Stimulated activated CD8-positive, alpha-beta memory T cell treated with anti-CD3 and anti-CD28 coated beads, Interleukin-4, amount 100 ng/mL, for 24 hours (primary cell): Measurements from ENCODE around the gene BACH2.

Source experiments
- DNase-seq: peaks from one replicate; pipeline ENCODE4 v3.0.0-alpha.2; 2020; ENCODE audit warnings: low read depth

Gene BACH2

GRCh38 chr6:90277302-90278011, 19.2 kb downstream of the BACH2 start:
- DNase-seq, result no peak

GRCh38 chr6:90274451-90275030, 22.1 kb downstream of the BACH2 start:
- peak; percentile 80 for DNase-seq

- DNase-seq, result no peak
Measured at GRCh38 chr6:90273863-90274262, 22.8 kb downstream of the BACH2 start.

GRCh38 chr6:90272895-90273294, 23.7 kb downstream of the BACH2 start:
- DNase-seq, result no peak

- no peak for DNase-seq
Measured at GRCh38 chr6:90271831-90272230, 24.8 kb downstream of the BACH2 start.

GRCh38 chr6:90269334-90269733, 27.3 kb downstream of the BACH2 start:
- DNase-seq, result no peak

- no peak for DNase-seq
Measured at GRCh38 chr6:90268178-90268577, 28.5 kb downstream of the BACH2 start.

- DNase-seq, result no peak
Measured at GRCh38 chr6:90266905-90267621, 29.6 kb downstream of the BACH2 start.

- no peak for DNase-seq
Measured at GRCh38 chr6:90264561-90264960, 32.1 kb downstream of the BACH2 start.

GRCh38 chr6:90263633-90264032, 33.0 kb downstream of the BACH2 start:
- DNase-seq, result no peak

- no peak for DNase-seq
Measured at GRCh38 chr6:90261801-90262200, 34.8 kb downstream of the BACH2 start.

GRCh38 chr6:90257486-90257738, 39.2 kb downstream of the BACH2 start:
- DNase-seq, result no peak

- DNase-seq, result no peak
Measured at GRCh38 chr6:90256698-90257485, 39.8 kb downstream of the BACH2 start.

GRCh38 chr6:90253631-90254030, 43.0 kb downstream of the BACH2 start:
- no peak for DNase-seq

- no peak for DNase-seq
Measured at GRCh38 chr6:90251295-90251992, 45.2 kb downstream of the BACH2 start.

- no peak for DNase-seq
Measured at GRCh38 chr6:90250405-90250804, 46.2 kb downstream of the BACH2 start.

GRCh38 chr6:90249458-90249857, 47.2 kb downstream of the BACH2 start:
- DNase-seq, result no peak

GRCh38 chr6:90249034-90249433, 47.6 kb downstream of the BACH2 start:
- no peak for DNase-seq

- DNase-seq, result no peak
Measured at GRCh38 chr6:90247262-90247661, 49.4 kb downstream of the BACH2 start.

GRCh38 chr6:90241229-90241880, 55.3 kb downstream of the BACH2 start:
- DNase-seq, result no peak

GRCh38 chr6:90238496-90239266, 58.0 kb downstream of the BACH2 start:
- no peak for DNase-seq
